ENCODE results near the gene UVSSA.

DNA sequence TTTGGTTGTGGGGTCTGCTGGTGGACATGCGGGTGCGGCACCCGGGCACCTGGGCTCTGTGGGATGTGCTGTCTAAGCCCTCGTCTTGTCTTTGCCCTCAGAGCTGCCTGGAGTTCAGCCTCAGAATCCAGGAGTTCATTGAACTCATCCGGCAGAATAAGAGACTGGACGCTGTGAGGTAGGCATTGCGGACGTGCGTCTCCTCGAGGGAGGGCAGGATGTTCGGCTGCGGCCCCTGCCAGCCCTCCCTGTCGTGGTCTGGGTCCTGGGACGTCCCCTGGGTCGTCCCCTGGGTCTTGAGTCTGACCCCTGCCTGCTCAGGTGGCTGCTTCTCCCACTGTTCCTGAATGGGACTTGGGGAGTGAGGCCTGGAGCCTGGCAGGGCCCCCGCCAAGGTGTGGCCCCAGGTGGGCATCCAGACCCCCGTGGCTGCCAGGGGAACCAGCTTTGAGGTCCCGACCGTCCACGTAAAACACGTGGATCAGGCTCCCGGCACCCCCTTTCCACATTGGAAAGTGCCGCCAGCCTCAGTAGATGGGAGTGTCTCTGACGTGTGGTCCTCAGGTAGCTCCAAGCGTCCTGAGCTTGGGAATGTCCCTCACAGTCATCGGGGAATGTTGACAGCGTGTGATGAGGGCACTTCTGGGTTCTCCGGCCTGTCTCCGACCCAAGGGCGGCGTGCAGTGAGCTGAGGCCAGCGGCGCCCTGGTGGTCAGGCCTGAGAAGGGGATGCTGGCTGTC, 19.3 kb upstream of the UVSSA start:
- TF ChIP-seq, protein P1, sequence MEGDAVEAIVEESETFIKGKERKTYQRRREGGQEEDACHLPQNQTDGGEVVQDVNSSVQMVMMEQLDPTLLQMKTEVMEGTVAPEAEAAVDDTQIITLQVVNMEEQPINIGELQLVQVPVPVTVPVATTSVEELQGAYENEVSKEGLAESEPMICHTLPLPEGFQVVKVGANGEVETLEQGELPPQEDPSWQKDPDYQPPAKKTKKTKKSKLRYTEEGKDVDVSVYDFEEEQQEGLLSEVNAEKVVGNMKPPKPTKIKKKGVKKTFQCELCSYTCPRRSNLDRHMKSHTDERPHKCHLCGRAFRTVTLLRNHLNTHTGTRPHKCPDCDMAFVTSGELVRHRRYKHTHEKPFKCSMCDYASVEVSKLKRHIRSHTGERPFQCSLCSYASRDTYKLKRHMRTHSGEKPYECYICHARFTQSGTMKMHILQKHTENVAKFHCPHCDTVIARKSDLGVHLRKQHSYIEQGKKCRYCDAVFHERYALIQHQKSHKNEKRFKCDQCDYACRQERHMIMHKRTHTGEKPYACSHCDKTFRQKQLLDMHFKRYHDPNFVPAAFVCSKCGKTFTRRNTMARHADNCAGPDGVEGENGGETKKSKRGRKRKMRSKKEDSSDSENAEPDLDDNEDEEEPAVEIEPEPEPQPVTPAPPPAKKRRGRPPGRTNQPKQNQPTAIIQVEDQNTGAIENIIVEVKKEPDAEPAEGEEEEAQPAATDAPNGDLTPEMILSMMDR (IDR thresholded peaks at IDR 0.05) = no peak
- no peak for TF ChIP-seq EZH2 (IDR thresholded peaks at IDR 0.05; ENCODE audit: borderline replicate concordance, insufficient read depth, low read depth, low read length, poor library complexity, severe bottlenecking)

Measured in B cell (primary cell).